SK-N-DZ (cell line): ENCODE results near the gene CYP3A5.
"Not testable (repeated sequence)": the region's sequence is repeated elsewhere in the genome, so short reads cannot be mapped to it uniquely, and the experiment has no call there.

Experiments
- DNase-seq: peaks from one replicate; pipeline ENCODE4 v3.0.0-alpha.2; 2015; ENCODE audit warnings: low spot score

Gene CYP3A5

GRCh38 chr7:99642027-99642426 lies 37.8 kb downstream of the CYP3A5 start:
- no peak for DNase-seq

GRCh38 chr7:99639267-99639666 lies 40.5 kb downstream of the CYP3A5 start:
- no peak for DNase-seq

GRCh38 chr7:99638731-99639130 lies 41.1 kb downstream of the CYP3A5 start:
- DNase-seq = no peak

GRCh38 chr7:99637414-99637813 lies 42.4 kb downstream of the CYP3A5 start:
- not testable (repeated sequence) for DNase-seq

GRCh38 chr7:99631295-99632109 lies 48.3 kb downstream of the CYP3A5 start:
- no peak for DNase-seq

- DNase-seq = no peak
Observed at GRCh38 chr7:99629643-99630042, 50.2 kb downstream of the CYP3A5 start.

- no peak for DNase-seq
Observed at GRCh38 chr7:99628471-99629465, 51.0 kb downstream of the CYP3A5 start.

- DNase-seq = no peak
Observed at GRCh38 chr7:99627513-99627912, 52.3 kb downstream of the CYP3A5 start.

- DNase-seq = no peak
Observed at GRCh38 chr7:99626661-99627060, 53.1 kb downstream of the CYP3A5 start.

GRCh38 chr7:99625961-99626360 lies 53.8 kb downstream of the CYP3A5 start:
- DNase-seq = no peak

GRCh38 chr7:99625321-99625720 lies 54.5 kb downstream of the CYP3A5 start:
- no peak for DNase-seq

GRCh38 chr7:99624484-99624883 lies 55.3 kb downstream of the CYP3A5 start:
- DNase-seq = no peak

- no peak for DNase-seq
Observed at GRCh38 chr7:99623702-99624447, 55.9 kb downstream of the CYP3A5 start.

- DNase-seq = no peak
Observed at GRCh38 chr7:99623091-99623693, 56.6 kb downstream of the CYP3A5 start.

GRCh38 chr7:99622596-99622995 lies 57.2 kb downstream of the CYP3A5 start:
- no peak for DNase-seq

- DNase-seq = no peak
Observed at GRCh38 chr7:99621271-99621670, 58.5 kb downstream of the CYP3A5 start.

GRCh38 chr7:99619571-99620130 lies 60.1 kb downstream of the CYP3A5 start:
- no peak for DNase-seq

- no peak for DNase-seq
Observed at GRCh38 chr7:99618726-99619125, 61.1 kb downstream of the CYP3A5 start.

GRCh38 chr7:99617192-99617781 lies 62.5 kb downstream of the CYP3A5 start:
- no peak for DNase-seq

GRCh38 chr7:99616359-99617191 lies 63.2 kb downstream of the CYP3A5 start, which contains the start of gene ZSCAN25:
Gene ZSCAN25 (plus strand): TSS chr7:99616946. CDS start chr7:99619607, 2,661 bp downstream.
- DNase-seq = peak; percentile 97
